Putamen (tissue), 1 donor: ENCODE data around the gene FBXO31.
"Not testable (repeated sequence)": the region's sequence is repeated elsewhere in the genome, so short reads cannot be mapped to it uniquely, and the experiment has no call there.

ENCODE experiments used
- DNase-seq: peaks from one replicate; pipeline ENCODE4 v3.0.0-alpha.2; 2016; ENCODE audit warnings: low spot score

FBXO31 gene

GRCh38 chr16:87384162-87384874 is 742 bp upstream of the FBXO31 start:
- no peak for DNase-seq

GRCh38 chr16:87382023-87382785 is 1.4 kb downstream of the FBXO31 start:
- no peak for DNase-seq

- no peak for DNase-seq
Measured at GRCh38 chr16:87380881-87381280, 2.7 kb downstream of the FBXO31 start.

DNA sequence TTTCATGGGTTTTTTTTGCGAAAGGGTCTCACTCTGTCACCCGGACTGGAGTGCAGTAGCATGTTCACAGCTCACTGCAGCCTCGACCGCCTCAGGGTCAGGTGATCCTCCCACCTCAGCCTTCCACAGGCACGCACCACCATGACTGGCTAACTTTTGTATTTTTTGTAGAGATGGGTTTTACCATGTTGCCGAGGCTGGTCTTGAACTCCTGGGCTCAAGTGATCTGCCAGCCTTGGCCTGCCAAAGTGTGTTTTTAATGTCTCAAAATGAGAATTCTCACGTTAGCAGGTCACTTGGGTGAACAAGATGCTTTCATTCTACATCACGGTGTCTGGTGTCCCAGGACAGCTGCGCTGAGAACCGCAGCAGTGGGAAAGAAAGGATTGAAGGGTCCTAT is 3.2 kb downstream of the FBXO31 start:
- no peak for DNase-seq

GRCh38 chr16:87379312-87379752 is 4.2 kb downstream of the FBXO31 start:
- DNase-seq, result not testable (repeated sequence)

DNA sequence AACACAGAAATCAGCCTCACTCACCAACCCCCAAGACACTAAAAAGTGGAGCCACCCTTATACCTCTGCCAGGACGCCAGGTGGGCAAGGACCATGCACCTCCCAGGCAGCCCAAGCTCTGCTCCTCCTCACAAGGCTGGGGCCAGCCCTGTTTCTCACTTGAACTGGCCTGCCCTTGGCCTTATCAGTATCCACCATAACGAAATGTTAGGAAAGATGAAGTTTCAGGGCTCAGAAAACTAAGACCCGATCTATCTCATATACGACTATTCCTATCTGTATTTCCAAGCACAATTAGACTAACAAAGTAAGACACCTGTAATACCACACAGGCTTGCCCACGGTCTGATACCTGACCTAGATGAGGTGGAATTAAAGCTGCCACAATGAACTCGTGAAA is 6.9 kb downstream of the FBXO31 start:
- no peak for DNase-seq

DNA sequence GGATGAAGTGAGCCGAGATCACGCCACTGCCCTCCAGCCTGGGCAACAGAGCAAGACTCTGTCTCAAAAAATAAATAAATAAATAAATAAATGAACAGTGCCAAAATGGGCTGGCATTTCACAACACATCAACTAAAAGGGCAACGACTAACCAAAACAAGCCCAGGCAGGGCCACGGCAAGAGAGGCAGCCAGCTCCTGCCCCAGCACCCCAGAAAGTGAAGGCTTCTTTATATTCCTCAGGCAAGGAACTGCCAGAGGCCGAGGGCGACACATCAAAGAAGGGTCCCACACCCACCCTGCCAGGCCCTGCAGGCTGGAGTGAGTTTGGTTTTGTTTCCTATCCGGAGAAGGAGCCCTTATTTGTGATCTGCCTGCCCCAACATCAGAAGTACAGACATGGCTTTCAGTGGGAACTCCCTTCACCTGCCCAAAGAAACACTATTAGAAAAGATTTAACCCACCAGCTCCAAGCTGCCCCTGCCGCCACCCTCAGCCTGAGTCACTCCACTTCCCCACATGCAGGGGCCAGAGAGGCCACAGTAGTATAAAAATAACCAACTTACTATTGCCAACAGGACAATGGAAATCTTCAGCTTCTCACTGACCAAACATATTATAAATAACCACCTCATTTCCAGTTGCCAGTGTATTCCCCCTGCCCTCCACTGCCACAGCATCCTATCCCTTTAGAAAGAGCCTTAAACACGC is 8.0 kb downstream of the FBXO31 start:
- no peak for DNase-seq

DNA sequence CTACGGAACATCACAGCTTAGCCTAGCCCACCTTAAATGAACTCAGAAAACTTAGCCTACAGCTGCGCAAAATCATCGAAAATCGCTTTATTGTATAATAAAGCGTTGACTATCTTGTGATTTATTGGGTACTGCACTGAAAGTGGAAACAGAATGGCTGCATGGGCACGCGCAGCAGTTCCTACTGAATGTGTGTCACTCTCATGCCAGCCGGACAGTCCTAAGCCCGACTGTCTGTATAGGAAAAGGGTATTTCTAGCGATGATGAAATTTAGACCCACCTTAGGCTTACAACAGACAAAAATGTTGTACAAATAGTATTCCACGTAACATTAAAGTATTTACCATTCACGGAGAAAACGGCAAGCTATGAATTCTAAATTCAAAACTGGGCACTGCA is 9.3 kb downstream of the FBXO31 start:
- DNase-seq, result no peak

GRCh38 chr16:87372305-87372704 is 11.3 kb downstream of the FBXO31 start:
- no peak for DNase-seq

DNA sequence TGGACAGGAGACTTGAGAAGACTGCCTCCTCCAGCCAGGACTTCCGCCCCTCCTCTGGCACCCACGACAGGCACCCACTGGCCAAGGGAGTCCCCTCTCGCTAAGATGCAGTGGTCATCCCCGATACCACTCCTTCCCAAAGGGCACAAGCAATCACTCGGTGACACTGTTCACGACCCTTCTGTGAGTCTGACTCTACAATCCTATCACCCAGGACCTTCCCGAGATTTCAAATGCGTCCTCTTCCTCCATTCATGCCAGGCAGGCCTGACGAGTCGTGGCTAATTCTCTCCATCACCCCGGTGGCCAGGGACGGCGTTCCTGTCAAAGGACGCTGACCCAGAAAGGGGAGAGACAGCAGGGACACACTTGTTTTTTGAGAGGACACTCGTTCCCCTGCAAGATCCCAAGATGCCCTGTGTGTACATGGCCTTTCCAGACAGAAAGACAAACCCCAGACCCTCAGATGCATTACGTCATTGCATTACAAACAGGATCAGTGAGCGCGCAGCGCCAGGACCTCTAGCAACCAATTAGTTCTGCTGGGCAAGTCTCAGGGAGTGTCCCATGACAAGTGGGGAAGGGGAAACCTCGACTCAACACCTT is 12.2 kb downstream of the FBXO31 start:
- DNase-seq, result no peak

GRCh38 chr16:87369796-87370719 is 13.5 kb downstream of the FBXO31 start:
- DNase-seq, result no peak

- no peak for DNase-seq
Measured at GRCh38 chr16:87369117-87369765, 14.3 kb downstream of the FBXO31 start.

GRCh38 chr16:87368029-87368770 is 15.4 kb downstream of the FBXO31 start:
- DNase-seq, result no peak

DNA sequence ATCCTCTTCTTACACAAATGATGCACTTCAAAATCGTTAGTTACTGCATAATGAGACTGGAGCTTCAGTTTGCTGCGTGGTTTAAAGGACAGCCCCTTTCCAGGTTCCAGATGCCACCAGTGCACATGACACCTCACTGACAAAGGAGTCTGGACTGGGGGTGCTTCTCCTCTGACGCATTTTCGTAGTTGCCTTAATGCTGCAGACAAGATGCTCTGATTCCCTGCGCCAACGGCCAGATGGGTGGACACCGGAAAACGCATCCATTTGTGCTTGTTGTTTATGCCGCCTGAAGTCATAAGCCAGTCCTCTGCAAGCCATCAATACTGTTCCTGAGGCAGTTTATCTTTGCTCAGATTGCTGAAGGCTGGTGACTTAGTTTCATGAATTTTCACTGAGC is 16.0 kb downstream of the FBXO31 start:
- DNase-seq, result no peak

- no peak for DNase-seq
Measured at GRCh38 chr16:87366930-87367329, 16.6 kb downstream of the FBXO31 start.

- no peak for DNase-seq
Measured at GRCh38 chr16:87366288-87366687, 17.3 kb downstream of the FBXO31 start.

DNA sequence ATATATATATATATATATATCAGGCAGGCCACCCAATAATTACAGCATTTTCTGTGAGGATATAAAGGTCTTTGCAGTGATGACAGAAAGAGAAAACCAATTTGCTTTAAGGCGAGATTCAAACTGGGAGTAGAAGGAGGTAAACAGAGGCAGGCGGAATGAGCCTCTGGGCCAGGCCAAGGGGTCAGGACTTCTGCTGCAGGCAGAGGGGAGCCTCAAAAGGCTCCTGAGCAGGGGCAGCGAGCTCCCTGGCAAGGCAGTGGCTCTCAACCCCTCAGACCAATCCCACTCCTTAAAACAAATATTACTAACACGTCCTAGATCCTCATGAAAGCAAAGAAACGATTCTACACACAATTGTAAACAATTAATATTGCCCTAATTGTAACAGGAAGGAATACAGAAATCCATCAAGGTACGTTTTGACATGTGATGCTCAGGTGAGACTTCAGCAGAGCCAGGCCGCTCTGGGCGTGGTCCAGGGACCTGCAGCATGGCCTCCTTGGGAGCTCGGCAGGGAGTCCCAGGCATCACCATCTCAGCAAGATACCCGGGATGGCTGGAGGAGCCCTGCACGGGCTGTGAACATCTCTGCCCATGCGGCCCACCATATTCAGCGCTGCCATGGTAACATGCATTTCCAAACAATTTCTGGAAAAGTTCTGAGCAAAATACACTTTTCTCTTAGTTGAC is 18.4 kb downstream of the FBXO31 start:
- no peak for DNase-seq

- no peak for DNase-seq
Measured at GRCh38 chr16:87363771-87364455, 19.7 kb downstream of the FBXO31 start.
